ENCODE data around the gene HMX1. TPM values are rescaled to one million over a fixed set of nuclear protein-coding genes. Genes with fewer than 3 reads are reported as not detected.

The HMX1 gene
- total and polyA plus RNA-seq, 2 donors from 2014 or later = not detected

GRCh38 chr4:8908206-8908893, 36.7 kb upstream of the HMX1 start:
- peaks cover 0 to 3% (median 0%) of the 10 kb centered on the region in 3 donors for H3K9me3 ChIP-seq (ENCODE audit: control insufficient read depth in 2 of 3, insufficient read depth in 1 of 3, low read length in 3 of 3)
- no peaks in the 10 kb centered on the region for H3K4me1 ChIP-seq (ENCODE audit: control insufficient read depth in 2 of 3, insufficient read depth in 2 of 3, low read depth in 1 of 3, low read length in 3 of 3)
- no peak overlapping the region for H3K4me3 ChIP-seq (ENCODE audit: low read length in 3 of 3)
- TF ChIP-seq, protein P1, sequence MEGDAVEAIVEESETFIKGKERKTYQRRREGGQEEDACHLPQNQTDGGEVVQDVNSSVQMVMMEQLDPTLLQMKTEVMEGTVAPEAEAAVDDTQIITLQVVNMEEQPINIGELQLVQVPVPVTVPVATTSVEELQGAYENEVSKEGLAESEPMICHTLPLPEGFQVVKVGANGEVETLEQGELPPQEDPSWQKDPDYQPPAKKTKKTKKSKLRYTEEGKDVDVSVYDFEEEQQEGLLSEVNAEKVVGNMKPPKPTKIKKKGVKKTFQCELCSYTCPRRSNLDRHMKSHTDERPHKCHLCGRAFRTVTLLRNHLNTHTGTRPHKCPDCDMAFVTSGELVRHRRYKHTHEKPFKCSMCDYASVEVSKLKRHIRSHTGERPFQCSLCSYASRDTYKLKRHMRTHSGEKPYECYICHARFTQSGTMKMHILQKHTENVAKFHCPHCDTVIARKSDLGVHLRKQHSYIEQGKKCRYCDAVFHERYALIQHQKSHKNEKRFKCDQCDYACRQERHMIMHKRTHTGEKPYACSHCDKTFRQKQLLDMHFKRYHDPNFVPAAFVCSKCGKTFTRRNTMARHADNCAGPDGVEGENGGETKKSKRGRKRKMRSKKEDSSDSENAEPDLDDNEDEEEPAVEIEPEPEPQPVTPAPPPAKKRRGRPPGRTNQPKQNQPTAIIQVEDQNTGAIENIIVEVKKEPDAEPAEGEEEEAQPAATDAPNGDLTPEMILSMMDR (IDR thresholded peaks at IDR 0.05; ENCODE audit: borderline replicate concordance, extremely low read depth, insufficient read depth) = no peak
- H3K27ac ChIP-seq (ENCODE audit: low read depth in 2 of 2, low read length in 2 of 2) = no peak overlapping the region
- DNase-seq = peak in 2 of 5 donors; percentile 28 to 67
- H3K36me3 ChIP-seq (ENCODE audit: control insufficient read depth in 2 of 3, insufficient read depth in 3 of 3, low read length in 3 of 3) = no peaks in the 10 kb centered on the region
- H3K9ac ChIP-seq (ENCODE audit: low read length in 3 of 3) = no peak overlapping the region
- intact Hi-C loops (cut with DNase I) = no loop called here
- peaks cover 3% of the 10 kb centered on the region for H3K27me3 ChIP-seq (ENCODE audit: control insufficient read depth, insufficient read depth, low read length)
- FAIRE-seq = no peak

DNA sequence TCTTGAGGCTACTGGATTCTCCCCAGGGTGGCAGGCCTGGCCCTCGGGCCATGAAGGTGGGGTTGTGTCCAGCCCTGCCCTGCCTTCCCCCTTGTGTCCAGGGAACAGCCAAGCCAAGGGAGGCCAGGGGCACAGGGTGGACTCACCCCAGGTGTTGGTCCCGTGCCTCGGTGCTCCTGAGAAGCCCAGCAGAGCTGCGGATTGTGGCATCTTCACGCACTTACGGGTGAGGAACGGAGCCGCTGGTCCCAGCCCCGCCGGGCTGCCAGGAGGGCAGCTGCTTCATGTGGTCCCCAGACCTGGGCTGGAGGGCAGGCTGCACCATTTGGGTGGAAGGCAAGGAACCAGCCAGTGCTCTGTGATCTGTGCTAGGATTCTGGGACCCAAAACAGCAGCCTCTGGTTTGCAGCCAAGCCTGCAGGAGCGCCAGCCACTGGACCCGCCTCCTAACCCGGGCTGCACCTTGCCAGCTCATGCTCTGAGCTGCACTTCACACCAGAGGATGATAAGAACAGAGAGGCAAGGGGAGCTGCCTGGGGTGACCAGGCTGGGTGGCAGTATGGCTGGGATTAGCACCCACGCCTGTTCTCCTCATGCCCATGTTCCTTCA, 36.1 kb upstream of the HMX1 start:
- H3K27me3 ChIP-seq (ENCODE audit: control insufficient read depth, insufficient read depth, low read length) = peaks cover 3% of the 10 kb centered on the region
- H3K27ac ChIP-seq (ENCODE audit: low read depth in 2 of 2, low read length in 2 of 2) = no peak overlapping the region
- DNase-seq (peak in 1 of 5 donors; percentile 63), FAIRE-seq (no peak)
- intact Hi-C loops (cut with DNase I) = no loop called here
- no peaks in the 10 kb centered on the region for H3K4me1 ChIP-seq (ENCODE audit: control insufficient read depth in 2 of 3, insufficient read depth in 2 of 3, low read depth in 1 of 3, low read length in 3 of 3)
- no peak overlapping the region for H3K4me3 ChIP-seq (ENCODE audit: low read length in 3 of 3)
- H3K36me3 ChIP-seq (ENCODE audit: control insufficient read depth in 2 of 3, insufficient read depth in 3 of 3, low read length in 3 of 3) = no peaks in the 10 kb centered on the region
- peaks cover 0 to 3% (median 0%) of the 10 kb centered on the region in 3 donors for H3K9me3 ChIP-seq (ENCODE audit: control insufficient read depth in 2 of 3, insufficient read depth in 1 of 3, low read length in 3 of 3)
- no peak overlapping the region for H3K9ac ChIP-seq (ENCODE audit: low read length in 3 of 3)
- TF ChIP-seq, protein P1 (IDR thresholded peaks at IDR 0.05; ENCODE audit: borderline replicate concordance, extremely low read depth, insufficient read depth) = no peak

DNA sequence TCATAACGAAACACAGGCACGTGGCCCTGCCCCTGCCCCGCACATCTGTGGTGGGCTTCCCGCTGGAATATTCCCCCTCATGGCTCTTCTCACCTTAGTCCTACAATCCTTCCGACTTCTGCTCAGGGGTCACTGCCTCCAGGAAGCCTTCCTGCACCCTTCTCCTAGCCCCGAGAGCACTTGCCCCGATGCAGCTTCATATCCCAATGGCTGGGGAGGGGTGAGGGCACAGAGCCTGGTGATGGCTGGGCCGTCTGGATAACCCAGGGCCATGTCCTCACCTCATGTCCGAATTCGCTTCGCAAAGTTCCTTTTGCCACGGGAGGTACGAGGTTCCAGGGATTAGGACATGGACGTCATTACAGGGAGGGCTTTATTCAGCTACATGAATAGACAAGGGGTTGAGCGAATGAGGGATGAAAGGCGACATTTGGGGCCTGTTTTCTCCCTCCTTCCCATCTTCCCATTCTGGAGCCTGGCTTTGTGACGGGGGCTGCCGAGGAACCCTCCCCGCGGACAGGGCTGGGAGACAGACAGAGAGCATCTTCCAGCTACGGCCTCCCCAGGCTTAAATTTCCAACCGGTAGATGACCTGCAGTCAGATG, 35.5 kb upstream of the HMX1 start:
- H3K4me3 ChIP-seq (ENCODE audit: low read length in 3 of 3) = no peak overlapping the region
- peaks cover 3% of the 10 kb centered on the region for H3K27me3 ChIP-seq (ENCODE audit: control insufficient read depth, insufficient read depth, low read length)
- H3K4me1 ChIP-seq (ENCODE audit: control insufficient read depth in 2 of 3, insufficient read depth in 2 of 3, low read depth in 1 of 3, low read length in 3 of 3) = no peaks in the 10 kb centered on the region
- TF ChIP-seq, protein P1 (IDR thresholded peaks at IDR 0.05; ENCODE audit: borderline replicate concordance, extremely low read depth, insufficient read depth) = no peak
- H3K36me3 ChIP-seq (ENCODE audit: control insufficient read depth in 2 of 3, insufficient read depth in 3 of 3, low read length in 3 of 3) = no peaks in the 10 kb centered on the region
- H3K27ac ChIP-seq (ENCODE audit: low read depth in 2 of 2, low read length in 2 of 2) = no peak overlapping the region
- H3K9ac ChIP-seq (ENCODE audit: low read length in 3 of 3) = no peak overlapping the region
- intact Hi-C loops (cut with DNase I) = no loop called here
- FAIRE-seq (no peak), DNase-seq (peak in 1 of 5 donors; percentile 18)
- H3K9me3 ChIP-seq (ENCODE audit: control insufficient read depth in 2 of 3, insufficient read depth in 1 of 3, low read length in 3 of 3) = peaks cover 0 to 5% (median 3%) of the 10 kb centered on the region in 3 donors

Measured in kidney (tissue), 14 donors.